ENCODE measurements around the gene PRRT1.
A peak's percentile ranks its signal among the peaks of the same experiment; 100 is the strongest.

The PRRT1 gene

DNA sequence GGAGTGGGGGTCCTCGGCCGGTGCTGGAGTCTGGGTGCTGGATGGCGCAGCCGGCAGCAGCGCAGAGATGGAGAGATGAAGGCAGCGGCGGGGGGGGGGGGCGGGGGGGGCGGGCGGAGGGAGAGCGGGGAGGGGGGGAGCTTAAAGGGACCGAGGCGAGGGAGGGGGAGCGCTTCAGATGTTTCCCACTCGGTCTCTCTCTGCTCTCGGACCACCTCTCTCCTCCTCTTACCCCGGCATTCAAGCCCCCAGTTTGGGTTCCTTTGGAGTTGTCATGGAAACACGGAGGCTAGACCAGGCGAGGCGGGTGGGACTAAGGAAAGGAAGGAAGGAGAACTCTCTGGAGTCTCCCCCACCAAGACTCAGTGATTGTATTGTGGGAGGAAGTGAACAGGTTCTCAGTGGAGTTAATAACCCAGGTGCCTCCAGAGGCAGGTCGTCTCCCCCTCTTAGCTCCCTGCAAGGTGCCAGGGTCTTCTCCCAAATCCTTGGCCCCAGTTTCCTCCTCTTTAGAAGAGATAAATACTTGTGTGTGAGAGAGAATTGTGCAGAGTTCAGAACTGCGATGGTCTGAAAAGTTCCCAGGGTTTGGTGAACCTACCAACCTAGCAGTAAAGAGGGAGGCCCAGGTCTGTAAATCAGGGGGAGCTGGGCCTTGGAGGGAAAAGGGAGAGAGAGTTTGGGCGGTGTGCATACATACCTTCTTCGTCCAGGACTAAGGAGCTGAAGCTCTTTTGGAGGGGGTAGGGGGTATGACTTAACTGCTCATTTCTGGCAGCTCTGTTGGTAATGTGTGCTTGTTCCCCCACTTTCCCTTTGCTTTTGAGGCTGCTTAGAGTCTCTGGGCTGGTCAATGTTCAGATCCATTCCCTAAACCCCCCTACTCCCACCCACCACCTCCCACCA lies at the start of gene PRRT1:
Gene PRRT1, minus strand, starts transcription at position 77 of the 906 bp plus-strand sequence. CDS start 112 bp downstream, outside the sequence.
- peaks cover 18% of the 10 kb centered on the region for H3K36me3 ChIP-seq (ENCODE audit: insufficient read depth, low read length)
- H3K27ac ChIP-seq (ENCODE audit: low read length) = no peak within 1 kb of the TSS
- H3K79me2 ChIP-seq (ENCODE audit: insufficient read depth, low read length) = peaks cover 23% of the 10 kb centered on the region
- peaks cover 25% of the 10 kb centered on the region for H3K4me1 ChIP-seq (ENCODE audit: insufficient read depth, low read length)
- no peak within 1 kb of the TSS for H2AFZ ChIP-seq (ENCODE audit: low read depth, low read length)
- TF ChIP-seq CTCF (IDR thresholded peaks at IDR 0.05; ENCODE audit: borderline replicate concordance, extremely low read depth, low read length, poor library complexity, severe bottlenecking) (no peak), EZH2 (IDR thresholded peaks at IDR 0.05; ENCODE audit: borderline replicate concordance, low read depth, low read length, severe bottlenecking) (no peak)
- DNase-seq (no peak), ATAC-seq (ENCODE audit: insufficient read depth, low read depth) (no peak)
- H3K9me3 ChIP-seq (ENCODE audit: insufficient read depth, low read length, severe bottlenecking) = no peaks in the 10 kb centered on the region
- peaks cover 9% of the 10 kb centered on the region; the same call in 1 of the 2 replicates for H4K20me1 ChIP-seq (ENCODE audit: insufficient read depth, low read length)
- H3K4me3 ChIP-seq (ENCODE audit: low read depth in 1 of 2, low read length in 2 of 2) = no peak within 1 kb of the TSS
- peak within 1 kb of the TSS; percentile 70; the same call in 1 of the 2 replicates for H3K4me2 ChIP-seq (ENCODE audit: insufficient read depth, low read length)
- peak within 1 kb of the TSS; percentile 71; the same call in 1 of the 2 replicates for H3K9ac ChIP-seq (ENCODE audit: low read depth, low read length)
- H3K27me3 ChIP-seq (ENCODE audit: insufficient read depth, low read length, poor library complexity) = no peaks in the 10 kb centered on the region

GRCh38 chr6:32200711-32201475 lies 49.2 kb upstream of the PRRT1 start:
- H3K9ac ChIP-seq (ENCODE audit: low read depth, low read length) = no peak overlapping the region
- ATAC-seq (ENCODE audit: insufficient read depth, low read depth) = no peak
- H3K4me1 ChIP-seq (ENCODE audit: insufficient read depth, low read length) = peaks cover 11% of the 10 kb centered on the region
- H3K27ac ChIP-seq (ENCODE audit: low read length) = no peak overlapping the region
- H3K36me3 ChIP-seq (ENCODE audit: insufficient read depth, low read length) = no peaks in the 10 kb centered on the region
- no peak for DNase-seq
- H3K9me3 ChIP-seq (ENCODE audit: insufficient read depth, low read length, severe bottlenecking) = no peaks in the 10 kb centered on the region
- no peaks in the 10 kb centered on the region for H4K20me1 ChIP-seq (ENCODE audit: insufficient read depth, low read length)
- TF ChIP-seq CTCF (IDR thresholded peaks at IDR 0.05; ENCODE audit: borderline replicate concordance, extremely low read depth, low read length, poor library complexity, severe bottlenecking) = no peak
- TF ChIP-seq EZH2 (IDR thresholded peaks at IDR 0.05; ENCODE audit: borderline replicate concordance, low read depth, low read length, severe bottlenecking) = no peak
- H3K27me3 ChIP-seq (ENCODE audit: insufficient read depth, low read length, poor library complexity) = no peaks in the 10 kb centered on the region
- no peak overlapping the region for H2AFZ ChIP-seq (ENCODE audit: low read depth, low read length)
- H3K79me2 ChIP-seq (ENCODE audit: insufficient read depth, low read length) = no peaks in the 10 kb centered on the region
- no peak overlapping the region for H3K4me2 ChIP-seq (ENCODE audit: insufficient read depth, low read length)
- H3K4me3 ChIP-seq (ENCODE audit: low read depth in 1 of 2, low read length in 2 of 2) = no peak overlapping the region

GRCh38 chr6:32198866-32199265 lies 47.1 kb upstream of the PRRT1 start:
- Histone ChIP-seq H3K79me2 (ENCODE audit: insufficient read depth, low read length) (peaks cover 11% of the 10 kb centered on the region), H3K4me2 (ENCODE audit: insufficient read depth, low read length) (no peak overlapping the region), H3K4me1 (ENCODE audit: insufficient read depth, low read length) (peaks cover 25% of the 10 kb centered on the region), H3K9ac (ENCODE audit: low read depth, low read length) (no peak overlapping the region), H4K20me1 (ENCODE audit: insufficient read depth, low read length) (no peaks in the 10 kb centered on the region), H3K27ac (ENCODE audit: low read length) (no peak overlapping the region), H2AFZ (ENCODE audit: low read depth, low read length) (no peak overlapping the region), H3K4me3 (ENCODE audit: low read depth in 1 of 2, low read length in 2 of 2) (no peak overlapping the region), H3K36me3 (ENCODE audit: insufficient read depth, low read length) (no peaks in the 10 kb centered on the region), H3K27me3 (ENCODE audit: insufficient read depth, low read length, poor library complexity) (no peaks in the 10 kb centered on the region), H3K9me3 (ENCODE audit: insufficient read depth, low read length, severe bottlenecking) (no peaks in the 10 kb centered on the region)
- no peak for TF ChIP-seq CTCF (IDR thresholded peaks at IDR 0.05; ENCODE audit: borderline replicate concordance, extremely low read depth, low read length, poor library complexity, severe bottlenecking)
- no peak for TF ChIP-seq EZH2 (IDR thresholded peaks at IDR 0.05; ENCODE audit: borderline replicate concordance, low read depth, low read length, severe bottlenecking)
- DNase-seq = no peak
- no peak for ATAC-seq (ENCODE audit: insufficient read depth, low read depth)

Measured in DND-41 (cell line).